IPS DF 4.7 (cell line): ENCODE results near the gene PLA2G5.
A peak's percentile ranks its signal among the peaks of the same experiment; 100 is the strongest.

Source experiments
- DNase-seq: peaks from one replicate; pipeline ENCODE4 v3.0.0-alpha.2; 2013; ENCODE audit warnings: low spot score; ENCODE audit errors: extremely low read depth

Gene PLA2G5

GRCh38 chr1:20089328-20090077, 19.5 kb downstream of the PLA2G5 start:
- DNase-seq: no peak

DNA sequence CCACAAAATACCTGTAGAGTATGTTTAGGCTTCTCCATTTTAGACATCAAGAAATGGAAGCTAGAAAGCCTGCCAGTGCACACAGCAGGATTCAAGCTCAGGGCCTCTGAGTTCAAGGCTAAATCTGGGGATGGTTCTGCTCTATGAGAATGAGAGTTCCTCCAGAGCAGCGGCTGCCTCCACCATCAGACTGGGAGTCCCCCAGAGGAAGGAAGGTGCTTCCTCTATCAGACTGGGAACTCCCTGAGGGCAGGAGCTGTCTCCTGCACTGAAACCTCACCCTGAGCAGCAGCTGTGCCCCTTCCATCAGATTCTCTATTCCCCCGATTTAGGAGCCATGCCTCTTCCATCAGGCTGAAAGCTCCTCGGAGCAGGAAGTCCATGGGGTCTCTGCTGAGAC, 20.1 kb downstream of the PLA2G5 start:
- no peak for DNase-seq

DNA sequence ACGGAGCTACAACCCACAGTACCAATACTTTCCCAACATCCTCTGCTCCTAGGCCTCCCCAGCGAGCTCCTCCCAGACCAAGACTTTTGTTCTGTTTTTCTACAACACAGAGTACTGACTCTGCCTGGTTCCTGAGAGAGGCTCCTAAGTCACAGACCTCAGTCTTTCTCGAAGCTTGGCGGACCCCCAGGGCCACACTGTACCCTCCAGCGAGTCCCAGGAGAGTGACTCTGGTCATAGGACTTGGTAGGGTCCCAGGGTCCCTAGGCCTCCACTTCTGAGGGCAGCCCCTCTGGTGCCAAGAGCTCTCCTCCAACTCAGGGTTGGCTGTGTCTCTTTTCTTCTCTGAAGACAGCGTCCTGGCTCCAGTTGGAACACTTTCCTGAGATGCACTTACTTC, 20.6 kb downstream of the PLA2G5 start:
- DNase-seq: no peak

GRCh38 chr1:20093303-20093702, 23.3 kb downstream of the PLA2G5 start:
- no peak for DNase-seq

- no peak for DNase-seq
Measured at GRCh38 chr1:20093940-20094391, 24.0 kb downstream of the PLA2G5 start.

DNA sequence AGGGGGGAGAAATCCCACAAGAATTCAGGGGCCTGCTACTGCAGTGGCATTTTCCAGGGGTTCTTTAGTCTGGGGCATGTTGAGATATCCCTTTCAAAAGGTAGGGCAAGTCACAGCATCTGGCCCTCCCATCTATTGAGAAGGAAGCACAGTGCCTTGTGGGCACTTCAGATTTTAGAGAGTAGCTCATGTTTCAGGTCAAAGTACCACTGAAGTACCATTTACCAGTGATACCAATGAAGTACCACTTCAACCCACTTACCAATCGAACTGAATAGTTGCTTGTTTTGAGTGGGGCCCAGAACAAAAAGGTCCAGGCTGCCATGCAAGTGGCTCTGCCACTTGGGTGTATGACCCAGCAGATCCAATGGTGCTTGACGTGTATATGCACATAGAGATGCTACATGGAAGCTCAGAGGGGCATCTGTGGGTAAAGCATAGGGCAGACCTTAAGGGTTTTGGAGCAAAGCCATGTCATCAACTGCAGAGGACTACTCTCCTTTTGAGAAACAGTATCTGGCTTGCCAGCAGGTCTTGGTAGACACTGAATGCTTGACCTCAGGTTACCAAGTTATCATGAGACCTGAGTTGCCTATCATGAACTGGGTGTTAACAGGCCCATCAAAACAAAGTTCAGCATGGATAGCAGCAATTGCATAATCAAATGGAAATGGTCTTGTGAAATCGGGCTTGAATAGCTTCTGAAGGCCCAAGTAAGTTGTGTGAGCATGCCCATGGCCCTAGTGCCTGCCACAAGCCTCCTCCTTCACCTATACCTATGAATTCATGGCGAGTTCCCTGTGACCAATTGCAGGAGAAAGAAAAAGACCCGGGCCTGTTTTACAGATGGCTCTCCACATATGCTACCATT, 25.8 kb downstream of the PLA2G5 start:
- DNase-seq: no peak

DNA sequence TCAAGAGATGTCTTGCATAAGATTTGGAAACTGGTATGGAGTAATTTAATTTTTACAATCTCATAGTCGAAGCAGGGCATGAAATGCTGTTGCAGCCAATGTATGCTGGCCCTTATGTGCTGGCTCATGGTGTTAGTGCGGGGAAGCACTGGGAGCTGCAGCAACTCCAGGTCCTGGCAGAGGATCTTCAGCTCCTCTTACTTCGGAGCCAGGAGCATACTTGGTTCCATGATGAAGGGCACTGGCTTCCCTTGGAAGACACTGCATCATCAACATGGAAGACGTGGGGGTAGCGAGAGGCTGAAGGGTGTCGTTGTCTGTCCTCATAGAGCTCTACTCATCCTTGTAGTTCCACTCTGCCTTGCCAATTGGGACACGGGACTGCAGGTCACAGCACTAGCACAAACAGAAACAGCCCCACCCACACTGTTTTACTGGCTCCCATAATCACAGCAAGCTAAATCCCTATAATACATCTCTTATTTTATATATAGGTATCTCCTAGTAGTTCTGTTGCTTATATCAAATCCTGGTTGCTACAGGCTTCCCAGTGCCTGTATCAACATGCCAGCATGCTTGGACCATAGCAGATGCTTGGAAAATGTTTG, 26.9 kb downstream of the PLA2G5 start:
- DNase-seq: no peak

- no peak for DNase-seq
Measured at GRCh38 chr1:20099533-20099932, 29.5 kb downstream of the PLA2G5 start.

DNA sequence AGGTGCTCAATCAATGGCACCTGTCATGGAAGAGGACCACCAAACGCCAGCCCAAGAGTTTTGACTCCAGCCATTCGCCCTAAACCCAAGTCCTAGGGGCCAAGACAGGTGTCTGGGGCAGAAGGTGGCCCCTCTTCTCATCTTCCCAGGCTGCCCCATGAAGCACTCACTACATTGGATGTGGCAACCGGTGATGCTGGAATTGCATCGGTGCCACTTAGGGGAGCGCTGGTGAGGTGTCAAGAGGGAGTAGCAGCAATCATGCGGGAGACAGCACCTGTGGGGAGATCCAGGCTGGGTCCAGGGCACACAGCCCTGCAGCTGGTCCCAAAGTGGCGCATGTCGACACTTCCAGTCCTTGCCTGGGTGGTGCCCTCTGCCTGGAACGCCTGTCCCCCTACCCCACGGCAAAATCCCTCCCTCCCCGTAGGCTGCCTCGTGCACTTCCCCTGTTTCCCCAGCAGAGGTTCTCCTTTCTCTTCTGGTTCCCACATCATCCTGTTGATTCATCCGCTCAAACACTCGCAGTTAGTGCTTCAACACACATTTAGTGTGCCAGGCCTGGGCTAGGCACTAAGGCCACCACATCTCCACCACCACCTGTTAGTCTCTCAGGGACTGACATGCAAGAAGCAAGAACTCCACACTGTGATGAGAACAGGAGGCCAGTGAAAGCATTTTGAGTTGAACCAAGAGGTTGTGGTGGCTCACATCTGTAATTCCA, 30.8 kb downstream of the PLA2G5 start:
- DNase-seq: peak; percentile 46

GRCh38 chr1:20102875-20103274, 32.9 kb downstream of the PLA2G5 start:
- no peak for DNase-seq

DNA sequence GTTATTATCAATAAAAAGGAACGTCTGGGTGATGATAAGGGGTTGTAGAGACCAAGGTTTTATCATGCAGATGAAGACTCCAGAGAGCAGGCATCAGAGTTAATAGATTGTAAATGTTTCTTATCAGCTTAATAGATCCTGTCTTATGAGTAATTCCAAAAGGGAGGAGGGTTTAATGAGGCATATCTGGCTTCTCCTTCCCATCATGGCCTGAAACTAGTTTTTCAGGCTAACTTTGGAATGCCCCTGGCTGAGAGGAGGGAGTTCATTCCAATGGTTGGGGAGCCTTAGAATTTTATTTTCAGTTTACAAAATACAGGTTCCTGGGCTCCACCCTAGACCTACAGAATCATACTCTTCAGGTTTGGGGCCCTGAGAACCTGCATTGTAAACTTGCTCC, 35.9 kb downstream of the PLA2G5 start:
- no peak for DNase-seq

DNA sequence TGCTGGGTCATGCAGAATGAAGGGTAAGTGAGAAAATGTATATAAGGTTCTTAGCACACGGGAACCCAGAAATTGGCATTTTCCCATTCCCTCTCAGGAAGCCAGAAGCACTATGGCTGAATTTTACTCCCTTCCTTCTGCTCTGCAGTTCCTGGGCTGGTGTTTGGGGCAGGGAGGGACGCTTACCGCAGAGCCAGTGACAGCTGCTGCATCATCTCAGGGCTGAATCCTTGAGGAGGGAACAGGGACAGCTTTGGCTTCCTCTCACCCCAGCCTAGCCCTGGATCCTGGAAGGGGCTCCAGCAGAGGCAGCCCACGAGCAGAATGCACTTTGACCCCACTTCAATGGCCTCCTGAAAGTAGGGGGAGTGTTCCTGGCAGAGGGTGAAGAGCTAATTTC, 37.4 kb downstream of the PLA2G5 start:
- no peak for DNase-seq

GRCh38 chr1:20107796-20108195, 37.8 kb downstream of the PLA2G5 start:
- no peak for DNase-seq

DNA sequence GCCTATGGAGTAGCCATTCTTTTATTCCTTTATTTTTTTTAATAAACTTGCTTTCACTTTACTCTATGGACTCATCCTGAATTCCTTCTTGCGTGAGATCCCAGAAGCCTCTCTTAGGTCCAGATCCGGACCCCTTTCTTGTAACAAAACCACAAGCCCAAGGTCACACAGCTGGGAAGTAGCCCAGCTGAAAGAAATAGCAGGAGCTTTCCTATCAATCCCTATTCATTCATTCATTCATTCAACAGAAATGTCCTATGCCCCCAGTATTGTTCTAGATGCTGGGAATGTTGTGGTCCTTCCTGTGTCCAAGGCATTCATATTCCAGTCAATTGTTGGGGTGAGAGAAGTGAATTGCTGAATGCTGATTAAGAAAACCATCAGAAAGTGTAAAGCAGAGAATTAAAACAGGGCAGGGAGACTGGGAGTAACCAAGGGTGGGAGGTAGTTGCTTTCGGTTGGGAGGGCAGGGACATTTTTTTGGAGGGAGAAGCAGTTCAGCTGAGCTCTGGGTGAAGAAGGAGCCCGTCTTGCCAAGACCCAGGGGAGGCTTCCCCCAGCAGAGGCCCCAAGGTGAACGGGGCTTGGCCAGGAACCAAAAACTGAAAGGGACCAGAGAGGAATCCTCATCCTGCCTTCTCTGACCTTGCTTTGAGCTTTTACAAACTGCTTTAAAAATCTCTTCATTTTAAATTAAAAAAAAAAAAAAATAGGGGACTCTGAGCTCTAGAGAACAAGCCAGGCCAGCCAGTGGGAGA, 38.6 kb downstream of the PLA2G5 start:
- DNase-seq: no peak

GRCh38 chr1:20109223-20109856, 39.3 kb downstream of the PLA2G5 start:
- no peak for DNase-seq

DNA sequence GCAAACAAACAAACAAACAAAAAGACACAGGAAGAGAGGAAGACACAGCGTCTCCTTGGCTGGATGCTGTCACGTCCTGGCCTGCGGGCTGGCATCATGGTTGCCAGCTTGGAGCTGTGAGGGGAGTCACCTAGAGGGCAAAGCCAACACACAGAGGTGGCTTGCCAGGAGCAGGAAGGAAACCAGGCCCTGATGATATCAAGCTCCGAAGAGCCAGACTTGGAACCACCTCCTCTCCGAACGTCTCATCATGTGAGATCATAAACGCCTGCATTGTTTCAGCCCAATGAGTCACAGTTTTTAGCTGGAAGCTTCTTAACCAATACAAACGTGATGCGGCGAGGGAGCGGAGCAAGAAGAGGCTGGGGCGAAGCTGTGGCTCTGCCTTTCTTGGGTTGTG, 40.7 kb downstream of the PLA2G5 start:
- no peak for DNase-seq

DNA sequence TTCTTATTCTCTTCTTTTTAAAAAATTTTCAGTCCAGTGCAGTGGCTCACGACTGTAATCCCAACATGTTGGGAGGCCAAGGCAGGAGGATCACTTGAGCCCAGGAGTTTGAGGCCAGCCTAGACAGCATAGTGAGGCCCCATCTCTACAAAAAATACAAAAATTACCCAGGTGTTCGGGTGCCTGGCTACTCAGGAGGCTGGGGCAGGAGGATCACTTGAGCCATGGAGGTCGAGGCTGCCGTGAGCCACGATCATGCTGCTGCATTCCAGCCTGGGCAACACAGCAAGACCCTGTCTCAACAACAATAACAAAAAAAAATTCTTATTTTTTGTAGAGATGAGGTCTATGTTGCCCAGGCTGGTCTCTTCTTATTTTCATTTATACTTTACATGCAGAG, 41.5 kb downstream of the PLA2G5 start:
- DNase-seq: no peak

DNA sequence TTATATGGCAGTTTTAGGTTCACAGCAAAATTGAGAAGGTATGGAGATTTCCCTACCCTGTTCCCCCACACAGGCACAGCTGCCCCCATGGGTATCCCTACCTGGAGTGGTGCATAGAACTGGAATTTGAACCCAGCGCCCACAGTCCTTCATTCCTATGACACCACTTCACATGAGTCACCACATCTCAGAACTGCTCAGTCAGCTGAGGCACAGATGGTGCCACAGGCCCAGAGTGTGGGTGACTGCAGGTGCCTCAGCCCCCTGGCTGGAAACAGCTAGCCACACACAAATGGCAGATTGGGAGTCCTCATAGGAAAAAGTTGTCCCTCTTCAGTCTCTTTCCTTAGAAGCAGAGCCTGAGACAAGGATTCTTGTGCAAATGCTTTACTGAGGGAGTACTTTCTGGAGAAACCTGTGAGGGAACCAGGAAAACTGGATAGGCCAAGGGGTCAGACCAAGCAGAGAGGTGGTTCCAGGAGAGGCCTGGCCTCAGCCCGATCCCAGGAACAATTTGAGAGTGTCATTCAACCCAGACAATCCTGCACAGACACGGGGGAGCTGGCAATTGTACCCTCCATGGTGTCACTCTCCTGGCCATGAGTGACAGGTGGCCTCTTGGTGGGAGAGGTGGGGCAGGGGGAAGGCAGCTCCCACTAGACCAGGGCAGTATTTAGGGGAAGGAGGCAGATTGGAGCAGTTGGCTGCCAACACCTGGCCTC, 42.4 kb downstream of the PLA2G5 start:
- no peak for DNase-seq

- no peak for DNase-seq
Measured at GRCh38 chr1:20114021-20114648, 44.1 kb downstream of the PLA2G5 start.
